GM12878 (cell line): Measurements from ENCODE around the gene MACROD2. TPM values are rescaled to one million over a fixed set of nuclear protein-coding genes. Genes with fewer than 3 reads are reported as not detected.

Source experiments
- ATAC-seq: fragments of 200-7000 bp; cut with Tn5 transposase; 3 replicates; pipeline ENCODE4 v1.9.1; 2020; ENCODE audit warnings: mild to moderate bottlenecking, moderate library complexity
- BruUV-seq: library from RNA; stranded (reverse); fragments of 400-500 nt; replicated peaks from 2 replicates; lab custom pipeline; 2021; lab: Mats Ljungman, UMichigan
- CTCF ChIA-PET: fragments of 300-600 bp; sonication (Branson Sonifier 250); formaldehyde crosslinking; extraction: SDS; loops from one replicate; lab custom pipeline; 2021; ENCODE audit warnings: inconsistent platforms; lab: Yijun Ruan, JAX
- POLR2A ChIA-PET: fragments of 350-600 bp; formaldehyde crosslinking; extraction: SDS; loops from one replicate; lab custom pipeline; 2021; ENCODE audit warnings: inconsistent platforms; lab: Charles Lee
- RAD21 ChIA-PET: fragments of 300-600 bp; sonication (Branson Sonifier 250); formaldehyde crosslinking; loops from one replicate; lab custom pipeline; 2023; ENCODE audit warnings: antibody characterized with exemption; ENCODE audit not compliant: unreplicated experiment; lab: Charles Lee
- SMC1A ChIA-PET: fragments of 300-600 bp; sonication (Branson Sonifier 250); formaldehyde crosslinking; loops from one replicate; lab custom pipeline; 2023; ENCODE audit not compliant: unreplicated experiment, uncharacterized antibody; lab: Charles Lee
- DNase-seq: peaks from one replicate; pipeline ENCODE4 v3.0.0-alpha.2; 2011; ENCODE audit warnings: low read depth, low spot score
- FAIRE-seq: peaks from 3 replicates; lab custom pipeline; 2011; peaks lifted over from hg19 to GRCh38; lab: Jason Lieb, UNC
- H2AFZ ChIP-seq: 2 replicates; pipeline ENCODE4 v1.6.0; 2011; ENCODE audit warnings: low read depth, low read length, control low read depth; ENCODE audit not compliant: control insufficient read depth
- H3K27ac ChIP-seq: 2 replicates; pipeline ENCODE4 v1.5.1; 2011; ENCODE audit warnings: control low read depth; ENCODE audit not compliant: control insufficient read depth, insufficient read depth
- H3K27me3 ChIP-seq, 2 experiments: replicated peaks in 1 of 2; 2 replicates each; pipeline versions ENCODE4 v1.6.0 to v1.6.1; 2011; ENCODE audit warnings: low read length in 1 of 2; ENCODE audit not compliant: control insufficient read depth in 2 of 2, insufficient read depth in 2 of 2
- H3K36me3 ChIP-seq, 2 experiments: 2 replicates each; pipeline ENCODE4 v1.5.1; 2011; ENCODE audit warnings: low read length in 1 of 2; ENCODE audit not compliant: control insufficient read depth in 2 of 2, insufficient read depth in 2 of 2
- H3K4me1 ChIP-seq: 2 replicates; pipeline ENCODE4 v1.6.1; 2011; ENCODE audit warnings: mild to moderate bottlenecking, low read length, moderate library complexity, mixed read lengths; ENCODE audit not compliant: control insufficient read depth, insufficient read depth
- H3K4me2 ChIP-seq: 2 replicates; pipeline ENCODE4 v1.6.0; 2011; ENCODE audit warnings: control low read depth; ENCODE audit not compliant: control insufficient read depth, insufficient read depth
- H3K4me3 ChIP-seq: fragments of 200-600 bp; sonication (generic); 2 replicates; pipeline ENCODE4 v1.5.1; 2016
- H3K79me2 ChIP-seq: 2 replicates; pipeline ENCODE4 v1.6.0; 2011; ENCODE audit warnings: low read length; ENCODE audit not compliant: control insufficient read depth, insufficient read depth
- H3K9ac ChIP-seq: 2 replicates; pipeline ENCODE4 v1.8.0; 2011; ENCODE audit warnings: low read length, control low read depth, mixed read lengths; ENCODE audit not compliant: control insufficient read depth, insufficient read depth
- H3K9me3 ChIP-seq: replicated peaks from 3 replicates; pipeline ENCODE4 v1.5.1; 2011; ENCODE audit warnings: mild to moderate bottlenecking, low read length; ENCODE audit not compliant: control insufficient read depth, insufficient read depth
- H4K20me1 ChIP-seq: 2 replicates; pipeline ENCODE4 v1.6.0; 2011; ENCODE audit not compliant: control insufficient read depth, insufficient read depth
- BRCA1 ChIP-seq: IDR thresholded peaks from 2 replicates; pipeline ENCODE4 v1.6.1; 2011; ENCODE audit warnings: low read depth, low read length, improper control_type of control experiment
- CHD1 ChIP-seq: IDR thresholded peaks from 2 replicates; pipeline ENCODE4 v1.6.1; 2012; ENCODE audit warnings: low read depth, low read length, improper control_type of control experiment
- ESRRA ChIP-seq: IDR thresholded peaks from 2 replicates; pipeline ENCODE4 v1.6.1; 2012; ENCODE audit warnings: mild to moderate bottlenecking, low read length, improper control_type of control experiment
- EZH2 ChIP-seq: IDR thresholded peaks from 2 replicates; pipeline ENCODE4 v1.6.1; 2012; ENCODE audit warnings: low read depth, mild to moderate bottlenecking, control low read depth, inconsistent platforms, low read length, borderline replicate concordance; ENCODE audit not compliant: control insufficient read depth
- IRF4 ChIP-seq: IDR thresholded peaks from 2 replicates; pipeline ENCODE4 v1.6.1; 2011; ENCODE audit warnings: low read depth, low read length
- MTA2 ChIP-seq: fragments of 450-650 bp; IDR thresholded peaks from 2 replicates; pipeline ENCODE4 v1.6.1; 2016; ENCODE audit warnings: low read depth, mild to moderate bottlenecking, moderate library complexity
- PAX8 ChIP-seq: fragments of 450-650 bp; IDR thresholded peaks from 2 replicates; pipeline ENCODE4 v1.6.1; 2017; ENCODE audit warnings: mild to moderate bottlenecking, moderate library complexity
- POLR2AphosphoS5 ChIP-seq: IDR thresholded peaks from 2 replicates; pipeline ENCODE4 v1.6.1; 2011; ENCODE audit warnings: mild to moderate bottlenecking, low read length, inconsistent platforms
- SREBF2 ChIP-seq: IDR thresholded peaks from 2 replicates; pipeline ENCODE4 v1.6.1; 2012; ENCODE audit warnings: mild to moderate bottlenecking, low read length
- WRNIP1 ChIP-seq: IDR thresholded peaks from 2 replicates; pipeline ENCODE4 v1.6.1; 2011; ENCODE audit warnings: low read depth, low read length, improper control_type of control experiment, borderline replicate concordance
- ZZZ3 ChIP-seq: IDR thresholded peaks from 2 replicates; pipeline ENCODE4 v1.6.1; 2011; ENCODE audit warnings: low read depth; ENCODE audit not compliant: control insufficient read depth, insufficient read length
- WGBS: methylation state at CpG from one replicate; pipeline ENCODE4 v1.1.6; 2016; ENCODE audit warnings: low lambda C conversion rate; ENCODE audit not compliant: insufficient replicate concordance, insufficient coverage; ENCODE audit errors: missing lambda C conversion rate; 5-methylcytosine and 5-hydroxymethylcytosine counted together
- in situ Hi-C: fragments of 300-500 bp; cut with MboI; formaldehyde crosslinking; loops from 9 replicates; pipeline ENCODE4 v1.14.3; 2018; ENCODE audit warnings: mixed read lengths
- intact Hi-C: fragments of 100-400 bp; cut with micrococcal nuclease; formaldehyde crosslinking; loops from one replicate; pipeline ENCODE4 v1.14.2; 2022; ENCODE audit not compliant: unreplicated experiment
- polyA plus RNA-seq, 11 experiments: library from polyadenylated mRNA; depleted of rRNA in 4 of 11; unstranded in 6 of 11; stranded (reverse) in 5 of 11; fragments of >200 nt; fragmentation: Nextera tagmentation in 4 of 11; fragmentation: Illumina TruSeq in 1 of 11; extraction: Ambion mirVana in 4 of 11; extraction: Trizol in 1 of 11; gene quantifications; 1 replicate in 1 of 11; 2 replicates in 10 of 11; pipeline versions ENCODE4 v1.2.1 to v1.2.3, GENCODE V29; 2011 to 2016; ENCODE audit warnings: inconsistent platforms in 2 of 11, missing spikeins in 2 of 11, low read depth in 1 of 11
- total RNA-seq, 4 experiments: library from RNA; depleted of rRNA in 3 of 4; stranded (reverse); fragments of >200 nt in 3 of 4; fragmentation: Illumina TruSeq in 1 of 4; extraction: Trizol in 1 of 4; gene quantifications; 2 replicates each; pipeline versions ENCODE4 v1.2.1 to v1.2.3, GENCODE V29; 2013 to 2021
- TF ChIP-seq, protein P1 (sequence below): IDR thresholded peaks from 2 replicates; pipeline ENCODE4 v1.6.1; 2012; ENCODE audit warnings: improper control_type of control experiment, low read depth, low read length; ENCODE audit not compliant: insufficient replicate concordance
- TF ChIP-seq, protein P2 (sequence below): IDR thresholded peaks from 2 replicates; pipeline ENCODE4 v1.6.1; 2011; ENCODE audit warnings: borderline replicate concordance, low read depth, mild to moderate bottlenecking, moderate library complexity, low read length; ENCODE audit not compliant: insufficient read depth, poor library complexity, severe bottlenecking
- TF ChIP-seq, protein P3 (sequence below): fragments of 150-350 bp; IDR thresholded peaks from 2 replicates; pipeline ENCODE4 v1.6.1; 2016; ENCODE audit warnings: low read depth, low read length
- TF ChIP-seq, protein P4 (sequence below): IDR thresholded peaks from 2 replicates; pipeline ENCODE4 v1.6.1; 2011; ENCODE audit warnings: low read depth, mild to moderate bottlenecking, low read length, moderate library complexity, borderline replicate concordance; ENCODE audit errors: extremely low read depth

The MACROD2 gene
- total and polyA plus RNA-seq, 10 of the 15 experiments (the other 5 are each of a cell fraction or from before 2014, with no cell fraction given): 1.1 to 21.5 (median 2.2) TPM

DNA sequence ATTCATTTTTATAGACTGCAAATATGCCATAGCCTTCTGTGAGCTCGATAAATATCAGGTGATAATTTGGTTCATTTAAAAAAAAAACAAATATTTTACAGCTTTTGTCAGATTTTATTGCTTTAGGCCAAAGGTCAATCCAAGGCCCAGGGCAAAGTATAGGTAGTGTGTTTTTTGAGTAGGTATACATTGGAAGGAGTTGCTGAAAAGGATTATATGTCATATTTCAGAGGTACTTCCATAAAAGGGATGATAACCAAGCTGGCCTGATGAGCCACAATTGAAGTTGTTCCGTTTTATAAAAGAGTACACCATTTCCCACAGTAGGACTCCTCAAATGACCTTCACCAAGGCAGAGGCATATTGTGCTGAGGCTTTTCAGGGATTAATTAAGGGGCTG lies 794.9 kb downstream of the MACROD2 start:
- in situ Hi-C loops: no loop called here
- POLR2A ChIA-PET: no interaction called here
- CTCF ChIA-PET: no interaction called here
- intact Hi-C loops: no loop called here
- H3K79me2 ChIP-seq: no peaks in the 10 kb centered on the region
- H3K9ac ChIP-seq: no peak overlapping the region
- WGBS: 95% methylated on average over 2 of the region's 2 CpGs
- no peaks in the 10 kb centered on the region for H3K36me3 ChIP-seq
- H3K4me2 ChIP-seq: no peak overlapping the region
- no peak for ATAC-seq
- no peaks in the 10 kb centered on the region; the same call in 1 of the 2 replicates for H3K4me1 ChIP-seq
- SMC1A ChIA-PET: interaction anchor here (1.2 kb wide), 1 partner anchor 9 kb away, joined by 5 read pairs; no protein-coding TSS in a partner anchor
- RAD21 ChIA-PET: no interaction called here
- DNase-seq: no peak
- no peak for FAIRE-seq
- no TSS peak for BruUV-seq
- H2AFZ ChIP-seq: no peak overlapping the region
- H4K20me1 ChIP-seq: no peaks in the 10 kb centered on the region
- H3K27me3 ChIP-seq: no peaks in the 10 kb centered on the region
- H3K9me3 ChIP-seq: no peaks in the 10 kb centered on the region
- H3K27ac ChIP-seq: no peak overlapping the region
- H3K4me3 ChIP-seq: no peak overlapping the region
- TF ChIP-seq, protein P1, sequence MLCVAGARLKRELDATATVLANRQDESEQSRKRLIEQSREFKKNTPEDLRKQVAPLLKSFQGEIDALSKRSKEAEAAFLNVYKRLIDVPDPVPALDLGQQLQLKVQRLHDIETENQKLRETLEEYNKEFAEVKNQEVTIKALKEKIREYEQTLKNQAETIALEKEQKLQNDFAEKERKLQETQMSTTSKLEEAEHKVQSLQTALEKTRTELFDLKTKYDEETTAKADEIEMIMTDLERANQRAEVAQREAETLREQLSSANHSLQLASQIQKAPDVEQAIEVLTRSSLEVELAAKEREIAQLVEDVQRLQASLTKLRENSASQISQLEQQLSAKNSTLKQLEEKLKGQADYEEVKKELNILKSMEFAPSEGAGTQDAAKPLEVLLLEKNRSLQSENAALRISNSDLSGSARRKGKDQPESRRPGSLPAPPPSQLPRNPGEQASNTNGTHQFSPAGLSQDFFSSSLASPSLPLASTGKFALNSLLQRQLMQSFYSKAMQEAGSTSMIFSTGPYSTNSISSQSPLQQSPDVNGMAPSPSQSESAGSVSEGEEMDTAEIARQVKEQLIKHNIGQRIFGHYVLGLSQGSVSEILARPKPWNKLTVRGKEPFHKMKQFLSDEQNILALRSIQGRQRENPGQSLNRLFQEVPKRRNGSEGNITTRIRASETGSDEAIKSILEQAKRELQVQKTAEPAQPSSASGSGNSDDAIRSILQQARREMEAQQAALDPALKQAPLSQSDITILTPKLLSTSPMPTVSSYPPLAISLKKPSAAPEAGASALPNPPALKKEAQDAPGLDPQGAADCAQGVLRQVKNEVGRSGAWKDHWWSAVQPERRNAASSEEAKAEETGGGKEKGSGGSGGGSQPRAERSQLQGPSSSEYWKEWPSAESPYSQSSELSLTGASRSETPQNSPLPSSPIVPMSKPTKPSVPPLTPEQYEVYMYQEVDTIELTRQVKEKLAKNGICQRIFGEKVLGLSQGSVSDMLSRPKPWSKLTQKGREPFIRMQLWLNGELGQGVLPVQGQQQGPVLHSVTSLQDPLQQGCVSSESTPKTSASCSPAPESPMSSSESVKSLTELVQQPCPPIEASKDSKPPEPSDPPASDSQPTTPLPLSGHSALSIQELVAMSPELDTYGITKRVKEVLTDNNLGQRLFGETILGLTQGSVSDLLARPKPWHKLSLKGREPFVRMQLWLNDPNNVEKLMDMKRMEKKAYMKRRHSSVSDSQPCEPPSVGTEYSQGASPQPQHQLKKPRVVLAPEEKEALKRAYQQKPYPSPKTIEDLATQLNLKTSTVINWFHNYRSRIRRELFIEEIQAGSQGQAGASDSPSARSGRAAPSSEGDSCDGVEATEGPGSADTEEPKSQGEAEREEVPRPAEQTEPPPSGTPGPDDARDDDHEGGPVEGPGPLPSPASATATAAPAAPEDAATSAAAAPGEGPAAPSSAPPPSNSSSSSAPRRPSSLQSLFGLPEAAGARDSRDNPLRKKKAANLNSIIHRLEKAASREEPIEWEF: no peak
- TF ChIP-seq MTA2 (no peak), SREBF2 (no peak), ESRRA (no peak), WRNIP1 (no peak), ZZZ3 (no peak), PAX8 (no peak), POLR2AphosphoS5 (no peak), CHD1 (no peak), IRF4 (no peak), EZH2 (no peak), BRCA1 (no peak)
- TF ChIP-seq, protein P2, sequence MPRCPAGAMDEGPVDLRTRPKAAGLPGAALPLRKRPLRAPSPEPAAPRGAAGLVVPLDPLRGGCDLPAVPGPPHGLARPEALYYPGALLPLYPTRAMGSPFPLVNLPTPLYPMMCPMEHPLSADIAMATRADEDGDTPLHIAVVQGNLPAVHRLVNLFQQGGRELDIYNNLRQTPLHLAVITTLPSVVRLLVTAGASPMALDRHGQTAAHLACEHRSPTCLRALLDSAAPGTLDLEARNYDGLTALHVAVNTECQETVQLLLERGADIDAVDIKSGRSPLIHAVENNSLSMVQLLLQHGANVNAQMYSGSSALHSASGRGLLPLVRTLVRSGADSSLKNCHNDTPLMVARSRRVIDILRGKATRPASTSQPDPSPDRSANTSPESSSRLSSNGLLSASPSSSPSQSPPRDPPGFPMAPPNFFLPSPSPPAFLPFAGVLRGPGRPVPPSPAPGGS: no peak
- TF ChIP-seq, protein P3, sequence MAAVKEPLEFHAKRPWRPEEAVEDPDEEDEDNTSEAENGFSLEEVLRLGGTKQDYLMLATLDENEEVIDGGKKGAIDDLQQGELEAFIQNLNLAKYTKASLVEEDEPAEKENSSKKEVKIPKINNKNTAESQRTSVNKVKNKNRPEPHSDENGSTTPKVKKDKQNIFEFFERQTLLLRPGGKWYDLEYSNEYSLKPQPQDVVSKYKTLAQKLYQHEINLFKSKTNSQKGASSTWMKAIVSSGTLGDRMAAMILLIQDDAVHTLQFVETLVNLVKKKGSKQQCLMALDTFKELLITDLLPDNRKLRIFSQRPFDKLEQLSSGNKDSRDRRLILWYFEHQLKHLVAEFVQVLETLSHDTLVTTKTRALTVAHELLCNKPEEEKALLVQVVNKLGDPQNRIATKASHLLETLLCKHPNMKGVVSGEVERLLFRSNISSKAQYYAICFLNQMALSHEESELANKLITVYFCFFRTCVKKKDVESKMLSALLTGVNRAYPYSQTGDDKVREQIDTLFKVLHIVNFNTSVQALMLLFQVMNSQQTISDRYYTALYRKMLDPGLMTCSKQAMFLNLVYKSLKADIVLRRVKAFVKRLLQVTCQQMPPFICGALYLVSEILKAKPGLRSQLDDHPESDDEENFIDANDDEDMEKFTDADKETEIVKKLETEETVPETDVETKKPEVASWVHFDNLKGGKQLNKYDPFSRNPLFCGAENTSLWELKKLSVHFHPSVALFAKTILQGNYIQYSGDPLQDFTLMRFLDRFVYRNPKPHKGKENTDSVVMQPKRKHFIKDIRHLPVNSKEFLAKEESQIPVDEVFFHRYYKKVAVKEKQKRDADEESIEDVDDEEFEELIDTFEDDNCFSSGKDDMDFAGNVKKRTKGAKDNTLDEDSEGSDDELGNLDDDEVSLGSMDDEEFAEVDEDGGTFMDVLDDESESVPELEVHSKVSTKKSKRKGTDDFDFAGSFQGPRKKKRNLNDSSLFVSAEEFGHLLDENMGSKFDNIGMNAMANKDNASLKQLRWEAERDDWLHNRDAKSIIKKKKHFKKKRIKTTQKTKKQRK: no peak
- TF ChIP-seq, protein P4, sequence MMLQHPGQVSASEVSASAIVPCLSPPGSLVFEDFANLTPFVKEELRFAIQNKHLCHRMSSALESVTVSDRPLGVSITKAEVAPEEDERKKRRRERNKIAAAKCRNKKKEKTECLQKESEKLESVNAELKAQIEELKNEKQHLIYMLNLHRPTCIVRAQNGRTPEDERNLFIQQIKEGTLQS: no peak
